HG03045 (cell line): ENCODE data around the gene ADAM12.

Source experiments
- ATAC-seq: cut with Tn5 transposase; IDR thresholded peaks from one replicate; pipeline ENCODE4 v1.9.1; 2021; ENCODE audit warnings: mild to moderate bottlenecking, moderate library complexity; ENCODE audit not compliant: unreplicated experiment

ADAM12 gene

GRCh38 chr10:126158133-126158892, 230.0 kb downstream of the ADAM12 start:
- ATAC-seq, result no peak

GRCh38 chr10:126157189-126157588, 231.1 kb downstream of the ADAM12 start:
- ATAC-seq, result no peak

- no peak for ATAC-seq
Observed at GRCh38 chr10:126156503-126156902, 231.8 kb downstream of the ADAM12 start.

- ATAC-seq, result no peak
Observed at GRCh38 chr10:126156012-126156411, 232.3 kb downstream of the ADAM12 start.

GRCh38 chr10:126155528-126155927, 232.7 kb downstream of the ADAM12 start:
- no peak for ATAC-seq

GRCh38 chr10:126153711-126154628, 234.3 kb downstream of the ADAM12 start:
- ATAC-seq, result no peak

GRCh38 chr10:126147866-126148587, 240.2 kb downstream of the ADAM12 start:
- no peak for ATAC-seq

- no peak for ATAC-seq
Observed at GRCh38 chr10:126146771-126147170, 241.5 kb downstream of the ADAM12 start.

- ATAC-seq, result no peak
Observed at GRCh38 chr10:126143117-126143516, 245.2 kb downstream of the ADAM12 start.

- no peak for ATAC-seq
Observed at GRCh38 chr10:126140746-126141273, 247.5 kb downstream of the ADAM12 start.

- no peak for ATAC-seq
Observed at GRCh38 chr10:126137562-126138221, 250.6 kb downstream of the ADAM12 start.

GRCh38 chr10:126135941-126136595, 252.2 kb downstream of the ADAM12 start:
- no peak for ATAC-seq

- ATAC-seq, result no peak
Observed at GRCh38 chr10:126135177-126135576, 253.1 kb downstream of the ADAM12 start.

GRCh38 chr10:126133906-126134656, 254.2 kb downstream of the ADAM12 start:
- ATAC-seq, result no peak

GRCh38 chr10:126133082-126133620, 255.1 kb downstream of the ADAM12 start:
- ATAC-seq, result no peak

GRCh38 chr10:126131341-126131740, 256.9 kb downstream of the ADAM12 start:
- no peak for ATAC-seq

- no peak for ATAC-seq
Observed at GRCh38 chr10:126130271-126130710, 258.0 kb downstream of the ADAM12 start.

- ATAC-seq, result no peak
Observed at GRCh38 chr10:126129026-126129425, 259.3 kb downstream of the ADAM12 start.

GRCh38 chr10:126128581-126128980, 259.7 kb downstream of the ADAM12 start:
- ATAC-seq, result no peak
